Measurements from ENCODE around the gene YLPM1.
A peak's percentile ranks its signal among the peaks of the same experiment; 100 is the strongest.
"Not testable (repeated sequence)": the region's sequence is repeated elsewhere in the genome, so short reads cannot be mapped to it uniquely, and the experiment has no call there.

Gene YLPM1, protein sequence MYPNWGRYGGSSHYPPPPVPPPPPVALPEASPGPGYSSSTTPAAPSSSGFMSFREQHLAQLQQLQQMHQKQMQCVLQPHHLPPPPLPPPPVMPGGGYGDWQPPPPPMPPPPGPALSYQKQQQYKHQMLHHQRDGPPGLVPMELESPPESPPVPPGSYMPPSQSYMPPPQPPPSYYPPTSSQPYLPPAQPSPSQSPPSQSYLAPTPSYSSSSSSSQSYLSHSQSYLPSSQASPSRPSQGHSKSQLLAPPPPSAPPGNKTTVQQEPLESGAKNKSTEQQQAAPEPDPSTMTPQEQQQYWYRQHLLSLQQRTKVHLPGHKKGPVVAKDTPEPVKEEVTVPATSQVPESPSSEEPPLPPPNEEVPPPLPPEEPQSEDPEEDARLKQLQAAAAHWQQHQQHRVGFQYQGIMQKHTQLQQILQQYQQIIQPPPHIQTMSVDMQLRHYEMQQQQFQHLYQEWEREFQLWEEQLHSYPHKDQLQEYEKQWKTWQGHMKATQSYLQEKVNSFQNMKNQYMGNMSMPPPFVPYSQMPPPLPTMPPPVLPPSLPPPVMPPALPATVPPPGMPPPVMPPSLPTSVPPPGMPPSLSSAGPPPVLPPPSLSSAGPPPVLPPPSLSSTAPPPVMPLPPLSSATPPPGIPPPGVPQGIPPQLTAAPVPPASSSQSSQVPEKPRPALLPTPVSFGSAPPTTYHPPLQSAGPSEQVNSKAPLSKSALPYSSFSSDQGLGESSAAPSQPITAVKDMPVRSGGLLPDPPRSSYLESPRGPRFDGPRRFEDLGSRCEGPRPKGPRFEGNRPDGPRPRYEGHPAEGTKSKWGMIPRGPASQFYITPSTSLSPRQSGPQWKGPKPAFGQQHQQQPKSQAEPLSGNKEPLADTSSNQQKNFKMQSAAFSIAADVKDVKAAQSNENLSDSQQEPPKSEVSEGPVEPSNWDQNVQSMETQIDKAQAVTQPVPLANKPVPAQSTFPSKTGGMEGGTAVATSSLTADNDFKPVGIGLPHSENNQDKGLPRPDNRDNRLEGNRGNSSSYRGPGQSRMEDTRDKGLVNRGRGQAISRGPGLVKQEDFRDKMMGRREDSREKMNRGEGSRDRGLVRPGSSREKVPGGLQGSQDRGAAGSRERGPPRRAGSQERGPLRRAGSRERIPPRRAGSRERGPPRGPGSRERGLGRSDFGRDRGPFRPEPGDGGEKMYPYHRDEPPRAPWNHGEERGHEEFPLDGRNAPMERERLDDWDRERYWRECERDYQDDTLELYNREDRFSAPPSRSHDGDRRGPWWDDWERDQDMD (N-terminal part only)

GRCh38 chr14:74762917-74763802 lies at the start of gene YLPM1:
TSS of gene YLPM1 (plus strand) at chr14:74763316. CDS start at chr14:74763490, 174 bp downstream.
- ATAC-seq (peak; percentile 98), DNase-seq (ENCODE audit: low spot score in 2 of 2) (peak; percentile 86 to 95)
- Mint-ChIP-seq H3K4me1 (peaks cover 41% of the 10 kb centered on the region), H3K27ac (peak within 1 kb of the TSS; percentile 96), H3K9me3 (no peaks in the 10 kb centered on the region), H3K36me3 (peaks cover 40% of the 10 kb centered on the region), H3K4me3 (peak within 1 kb of the TSS; percentile 100)

DNA sequence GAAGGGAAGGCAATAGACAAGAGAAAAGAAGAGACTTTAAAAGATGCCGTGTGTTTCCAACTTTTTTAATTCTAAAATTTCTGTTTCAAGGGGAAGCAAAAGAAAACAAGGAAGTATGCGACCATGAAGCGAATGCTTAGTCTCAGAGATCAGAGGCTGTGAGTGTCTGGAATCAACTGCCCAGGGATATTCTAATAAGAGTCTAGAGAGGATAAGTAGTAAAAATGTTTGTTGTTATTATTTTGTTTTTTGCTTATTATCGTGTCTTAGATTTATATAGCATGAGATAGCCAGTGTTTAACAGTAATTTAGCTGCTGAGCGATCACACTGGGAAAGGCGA lies 49.8 kb upstream of the YLPM1 start:
- no peak for DNase-seq (ENCODE audit: low spot score in 2 of 2)
- Mint-ChIP-seq H3K4me3 (peak overlapping the region; percentile 89), H3K27ac (peak overlapping the region; percentile 96), H3K9me3 (no peaks in the 10 kb centered on the region), H3K4me1 (peaks cover 31% of the 10 kb centered on the region), H3K36me3 (peaks cover 46% of the 10 kb centered on the region)
- ATAC-seq, result no peak

GRCh38 chr14:74720526-74720925 lies 42.6 kb upstream of the YLPM1 start:
- no peak for ATAC-seq
- Mint-ChIP-seq H3K9me3 (no peaks in the 10 kb centered on the region), H3K36me3 (peaks cover 98% of the 10 kb centered on the region), H3K27ac (no peak overlapping the region), H3K4me3 (no peak overlapping the region), H3K4me1 (no peaks in the 10 kb centered on the region)
- no peak for DNase-seq (ENCODE audit: low spot score in 2 of 2)

- no peak overlapping the region for H3K27ac Mint-ChIP-seq
- H3K9me3 Mint-ChIP-seq, result no peaks in the 10 kb centered on the region
- H3K4me3 Mint-ChIP-seq, result no peak overlapping the region
- no peak for DNase-seq (ENCODE audit: low spot score in 2 of 2)
- H3K36me3 Mint-ChIP-seq, result peaks cover 81% of the 10 kb centered on the region
- no peaks in the 10 kb centered on the region for H3K4me1 Mint-ChIP-seq
- no peak for ATAC-seq
Observed at GRCh38 chr14:74723134-74723533, 40.0 kb upstream of the YLPM1 start.

DNA sequence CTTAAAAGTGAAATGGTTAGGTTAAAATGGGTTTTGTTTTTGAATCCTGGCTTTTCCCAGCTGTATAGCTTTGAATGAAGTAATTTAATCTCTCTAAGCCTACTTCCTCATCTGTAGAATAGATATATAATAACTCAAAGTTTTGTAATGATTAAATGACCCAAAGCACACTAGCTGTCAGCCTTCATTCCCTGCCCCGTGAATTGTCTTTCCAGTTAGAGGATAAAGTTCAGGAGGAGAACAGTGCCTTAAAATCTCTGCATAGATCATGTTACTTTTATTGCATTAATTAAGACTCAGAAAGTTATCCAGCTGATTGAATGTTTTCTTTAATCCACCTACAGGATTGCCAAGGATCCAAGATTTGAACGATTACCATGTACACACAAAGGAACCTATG lies 30.7 kb upstream of the YLPM1 start:
- Mint-ChIP-seq H3K27ac (no peak overlapping the region), H3K9me3 (no peaks in the 10 kb centered on the region), H3K4me3 (no peak overlapping the region), H3K36me3 (peaks cover 77% of the 10 kb centered on the region), H3K4me1 (peaks cover 6% of the 10 kb centered on the region)
- no peak for DNase-seq (ENCODE audit: low spot score in 2 of 2)
- no peak for ATAC-seq

DNA sequence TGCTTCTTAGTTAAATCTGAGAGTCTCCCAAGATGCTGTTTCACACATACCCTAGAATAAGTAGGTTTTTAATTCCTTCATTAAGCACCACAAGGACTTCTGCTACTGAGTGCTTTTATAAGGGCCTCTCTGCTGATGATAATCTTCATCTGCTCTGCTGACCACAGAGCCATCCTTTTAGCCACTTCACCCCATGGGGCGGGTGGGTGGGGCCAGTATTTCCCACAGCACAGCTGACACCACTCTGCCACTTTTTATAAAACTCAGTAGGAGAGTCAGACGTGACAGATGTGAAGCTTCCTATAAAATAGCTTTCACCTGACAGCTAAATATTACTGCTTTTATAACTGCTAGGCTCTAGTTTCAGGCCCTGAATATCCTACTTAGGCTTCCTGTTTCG lies 29.9 kb upstream of the YLPM1 start:
- H3K4me3 Mint-ChIP-seq, result no peak overlapping the region
- H3K4me1 Mint-ChIP-seq, result peaks cover 6% of the 10 kb centered on the region
- H3K27ac Mint-ChIP-seq, result no peak overlapping the region
- no peak for DNase-seq (ENCODE audit: low spot score in 2 of 2)
- peaks cover 85% of the 10 kb centered on the region for H3K36me3 Mint-ChIP-seq
- H3K9me3 Mint-ChIP-seq, result no peaks in the 10 kb centered on the region
- no peak for ATAC-seq

DNA sequence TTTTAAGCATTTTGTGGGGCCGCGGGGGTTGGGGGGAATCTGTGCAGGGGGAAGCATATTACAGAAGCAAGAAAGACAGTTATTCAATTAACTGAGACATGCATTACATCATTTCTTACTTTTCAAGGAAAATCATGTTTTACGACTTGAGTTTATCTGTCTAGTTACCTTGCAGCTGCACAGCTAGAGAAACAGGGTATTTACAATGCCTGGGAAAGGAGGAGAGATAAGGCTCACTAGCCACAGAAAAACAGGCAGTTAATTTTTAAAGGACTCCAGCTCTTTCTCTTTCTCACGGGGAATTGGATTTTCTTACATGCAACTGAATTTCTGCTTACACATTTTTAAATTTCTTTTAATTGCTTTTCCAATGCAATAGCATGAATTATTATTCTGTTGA lies 28.0 kb upstream of the YLPM1 start:
- DNase-seq (ENCODE audit: low spot score in 2 of 2), result no peak
- ATAC-seq, result no peak
- Mint-ChIP-seq H3K4me3 (no peak overlapping the region), H3K27ac (no peak overlapping the region), H3K9me3 (no peaks in the 10 kb centered on the region), H3K4me1 (no peaks in the 10 kb centered on the region), H3K36me3 (peaks cover 86% of the 10 kb centered on the region)

GRCh38 chr14:74737753-74738325 lies 25.3 kb upstream of the YLPM1 start:
- DNase-seq (ENCODE audit: low spot score in 2 of 2) (no peak), ATAC-seq (no peak)
- Mint-ChIP-seq H3K27ac (no peak overlapping the region), H3K4me1 (no peaks in the 10 kb centered on the region), H3K36me3 (peaks cover 65% of the 10 kb centered on the region), H3K4me3 (no peak overlapping the region), H3K9me3 (no peaks in the 10 kb centered on the region)

- ATAC-seq (no peak), DNase-seq (ENCODE audit: low spot score in 2 of 2) (no peak)
- no peaks in the 10 kb centered on the region for H3K4me1 Mint-ChIP-seq
- H3K9me3 Mint-ChIP-seq, result no peaks in the 10 kb centered on the region
- peaks cover 49% of the 10 kb centered on the region for H3K36me3 Mint-ChIP-seq
- H3K4me3 Mint-ChIP-seq, result no peak overlapping the region
- H3K27ac Mint-ChIP-seq, result no peak overlapping the region
Observed at GRCh38 chr14:74739293-74740030, 23.7 kb upstream of the YLPM1 start.

DNA sequence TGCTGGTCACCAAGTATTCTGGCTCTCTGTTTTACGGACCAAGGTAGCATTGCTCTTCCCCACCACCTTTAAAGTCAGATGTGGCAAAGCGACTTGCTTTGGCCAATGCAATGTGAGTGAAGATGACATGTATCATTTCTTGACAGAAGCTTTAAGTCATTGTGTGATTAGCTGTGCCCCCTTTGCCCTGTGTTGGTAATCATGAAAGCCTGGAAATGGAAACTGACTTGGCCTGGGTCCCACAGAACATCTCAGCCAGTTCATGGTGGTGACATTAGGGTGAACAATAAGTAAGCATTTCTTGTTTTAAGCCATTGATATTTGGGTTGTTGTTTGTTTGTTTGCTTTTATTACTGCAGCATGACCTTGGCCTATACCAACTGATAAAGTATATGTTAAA lies 15.9 kb upstream of the YLPM1 start:
- no peak for ATAC-seq
- H3K36me3 Mint-ChIP-seq, result no peaks in the 10 kb centered on the region
- H3K4me3 Mint-ChIP-seq, result no peak overlapping the region

DNA sequence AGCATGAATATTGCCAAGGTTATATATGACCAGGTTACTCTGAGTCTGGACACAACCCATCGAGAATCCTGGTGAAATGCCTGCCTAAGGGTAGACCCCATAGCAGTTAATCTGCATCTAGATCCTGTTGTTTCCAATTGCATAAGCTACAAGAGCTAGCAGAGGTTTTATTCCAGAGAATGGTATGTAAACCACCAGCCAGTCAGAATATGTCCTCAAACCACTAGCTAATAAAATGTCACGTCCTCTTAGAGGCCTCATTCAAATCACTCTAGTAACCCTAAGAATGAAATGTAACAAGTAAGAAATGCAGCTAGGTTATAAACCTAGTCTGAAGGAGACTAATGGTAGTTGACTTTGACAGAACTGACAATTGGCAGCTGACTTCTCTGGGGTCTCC lies 9.0 kb upstream of the YLPM1 start:
- Mint-ChIP-seq H3K4me1 (no peaks in the 10 kb centered on the region), H3K9me3 (peaks cover 13% of the 10 kb centered on the region), H3K36me3 (no peaks in the 10 kb centered on the region), H3K4me3 (no peak overlapping the region), H3K27ac (no peak overlapping the region)
- DNase-seq (ENCODE audit: low spot score in 2 of 2) (no peak), ATAC-seq (no peak)

More for the DNA sequence above, 15.9 kb upstream of the YLPM1 start:
- no peak for DNase-seq (ENCODE audit: low spot score in 2 of 2)
- Mint-ChIP-seq H3K27ac (no peak overlapping the region), H3K9me3 (peaks cover 5% of the 10 kb centered on the region), H3K4me1 (no peaks in the 10 kb centered on the region)

DNA sequence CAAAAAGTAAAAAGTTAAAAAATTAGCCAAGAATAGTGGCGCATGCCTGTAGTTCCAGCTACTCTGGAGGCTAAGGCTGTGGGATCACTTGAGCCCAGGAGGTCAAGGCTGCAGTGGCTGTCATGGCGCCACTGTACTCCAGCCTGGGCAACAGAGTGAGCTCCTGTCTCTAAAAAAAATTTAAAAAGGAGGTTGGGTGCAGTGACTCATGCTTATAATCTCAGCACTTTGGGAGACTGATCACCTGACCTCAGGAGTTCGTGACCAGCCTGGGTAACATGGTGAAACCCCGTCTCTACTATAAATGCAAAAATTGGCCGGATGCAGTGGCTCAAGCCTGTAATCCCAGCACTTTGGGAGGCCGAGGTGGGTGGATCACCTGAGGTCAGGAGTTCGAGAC lies 8.2 kb upstream of the YLPM1 start:
- H3K4me3 Mint-ChIP-seq, result no peak overlapping the region
- no peak overlapping the region for H3K27ac Mint-ChIP-seq
- no peaks in the 10 kb centered on the region for H3K36me3 Mint-ChIP-seq
- no peak for ATAC-seq
- no peaks in the 10 kb centered on the region for H3K4me1 Mint-ChIP-seq
- no peak for DNase-seq (ENCODE audit: low spot score in 2 of 2)
- peaks cover 13% of the 10 kb centered on the region for H3K9me3 Mint-ChIP-seq

DNA sequence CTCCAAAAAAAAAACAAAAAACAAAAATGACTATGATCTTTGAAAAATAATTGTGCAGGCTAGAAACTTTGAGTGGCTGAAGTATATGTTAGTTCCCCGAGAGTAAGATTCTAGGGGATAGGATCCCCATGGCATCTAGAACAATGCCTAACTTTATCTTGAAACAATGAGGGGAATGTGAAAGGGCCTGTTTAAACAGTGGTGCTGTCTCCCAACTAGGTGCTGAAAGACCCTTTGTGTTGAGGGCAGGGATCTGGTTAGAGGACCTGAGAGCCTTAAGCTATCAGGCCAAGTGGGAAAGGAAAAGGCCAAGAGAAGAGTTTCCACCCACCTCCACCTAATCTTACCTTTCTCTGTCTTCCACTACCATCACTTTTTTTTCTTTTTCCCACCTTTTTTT lies 6.8 kb upstream of the YLPM1 start:
- no peaks in the 10 kb centered on the region for H3K4me1 Mint-ChIP-seq
- H3K27ac Mint-ChIP-seq, result no peak overlapping the region
- peaks cover 13% of the 10 kb centered on the region for H3K9me3 Mint-ChIP-seq
- DNase-seq (ENCODE audit: low spot score in 2 of 2), result no peak
- no peaks in the 10 kb centered on the region for H3K36me3 Mint-ChIP-seq
- ATAC-seq, result no peak
- H3K4me3 Mint-ChIP-seq, result no peak overlapping the region

GRCh38 chr14:74758505-74758904 lies 4.6 kb upstream of the YLPM1 start:
- H3K9me3 Mint-ChIP-seq; H3K4me3 Mint-ChIP-seq; ATAC-seq; H3K36me3 Mint-ChIP-seq; H3K27ac Mint-ChIP-seq; H3K4me1 Mint-ChIP-seq; DNase-seq (ENCODE audit: low spot score in 2 of 2): not testable (repeated sequence)

Measured in stimulated activated effector memory CD8-positive, alpha-beta T cell treated with anti-CD3 and anti-CD28 coated beads, Interleukin-12 subunit alpha, Interleukin-12 subunit beta, amount 100 ng/mL, for 72 hours (primary cell).